HG02798 (cell line): ENCODE results near the gene SH3RF2.
"Not testable (repeated sequence)": the region's sequence is repeated elsewhere in the genome, so short reads cannot be mapped to it uniquely, and the experiment has no call there.

ENCODE experiments used
- ATAC-seq: cut with Tn5 transposase; IDR thresholded peaks from one replicate; pipeline ENCODE4 v1.9.1; 2021; ENCODE audit warnings: mild to moderate bottlenecking; ENCODE audit not compliant: unreplicated experiment, poor library complexity

SH3RF2 gene

GRCh38 chr5:145975361-145976066 lies 39.1 kb downstream of the SH3RF2 start:
- peak; percentile 35 for ATAC-seq

DNA sequence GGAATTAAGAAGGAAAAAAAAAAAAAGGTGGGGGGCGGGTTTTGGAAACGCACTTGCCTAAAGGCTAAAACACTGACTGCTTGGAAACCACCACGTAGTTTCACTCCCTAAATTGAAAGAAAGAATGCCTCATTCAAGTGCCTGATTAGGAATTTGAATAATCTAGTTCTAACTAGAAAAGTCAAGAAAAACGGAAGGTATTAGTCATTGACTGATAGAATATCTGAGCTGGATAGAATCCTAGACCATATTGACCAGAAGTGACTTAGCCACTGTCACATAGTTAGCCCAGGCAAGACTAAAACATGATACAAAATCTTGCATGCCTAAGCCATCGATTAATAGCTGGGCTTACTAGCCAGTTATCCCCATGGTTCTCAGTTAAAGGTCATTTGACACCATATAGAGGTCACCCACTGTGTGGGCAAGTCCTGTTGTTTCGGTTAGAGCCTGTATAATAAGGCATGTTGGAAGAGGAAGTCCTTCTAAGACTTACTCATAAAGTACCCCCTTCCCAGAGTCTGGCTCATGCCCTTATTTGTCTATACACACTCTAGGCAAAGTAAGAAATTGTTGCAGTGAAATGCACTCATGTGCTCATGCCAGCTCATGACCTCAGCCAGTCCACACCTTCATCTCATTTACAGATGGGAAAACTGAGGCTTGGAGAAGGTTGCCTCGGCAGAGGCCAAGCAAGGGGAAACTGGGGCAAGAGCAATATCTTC lies 40.2 kb downstream of the SH3RF2 start:
- peak; percentile 84 for ATAC-seq

GRCh38 chr5:145978171-145978570 lies 41.8 kb downstream of the SH3RF2 start:
- ATAC-seq, result no peak

DNA sequence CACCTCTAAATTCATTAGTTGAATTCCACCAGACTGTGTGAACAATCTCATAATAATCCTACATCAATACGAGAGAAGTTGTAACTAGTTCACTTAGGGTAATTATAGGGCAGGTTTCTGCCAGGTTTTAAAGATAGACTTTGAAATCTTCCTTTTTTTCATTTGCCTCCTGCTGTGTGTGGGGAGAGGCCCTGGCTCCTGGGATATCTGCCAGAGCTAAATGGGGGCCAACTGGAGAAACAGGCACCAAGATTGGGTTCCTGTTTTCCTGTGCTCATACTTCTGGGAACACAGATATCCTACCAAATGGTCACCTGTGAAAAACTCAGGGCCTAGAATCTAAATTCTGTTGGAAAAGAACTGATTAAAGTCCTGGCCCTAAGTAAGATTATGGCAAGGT lies 42.3 kb downstream of the SH3RF2 start:
- ATAC-seq, result no peak

GRCh38 chr5:145979270-145980223 lies 43.2 kb downstream of the SH3RF2 start:
- ATAC-seq, result no peak

DNA sequence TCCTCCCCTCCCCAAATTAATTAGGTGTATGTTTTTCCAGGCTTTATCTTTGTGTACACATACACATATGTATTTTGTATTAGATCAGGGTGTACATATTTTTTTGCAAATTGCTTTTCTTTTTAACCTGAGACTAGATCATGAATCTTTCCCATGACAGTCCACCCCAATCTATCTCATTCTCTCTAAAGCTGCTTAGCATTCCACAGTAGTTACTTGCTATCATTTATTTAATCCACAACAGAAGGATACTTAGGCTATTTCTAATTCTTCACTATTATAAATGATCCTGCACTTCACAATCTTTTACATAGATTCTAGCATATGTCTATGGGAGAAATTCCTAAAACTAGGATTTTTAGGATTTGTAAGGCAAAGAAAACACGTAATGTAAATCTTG lies 43.9 kb downstream of the SH3RF2 start:
- no peak for ATAC-seq

GRCh38 chr5:145980718-145981117 lies 44.3 kb downstream of the SH3RF2 start:
- no peak for ATAC-seq

DNA sequence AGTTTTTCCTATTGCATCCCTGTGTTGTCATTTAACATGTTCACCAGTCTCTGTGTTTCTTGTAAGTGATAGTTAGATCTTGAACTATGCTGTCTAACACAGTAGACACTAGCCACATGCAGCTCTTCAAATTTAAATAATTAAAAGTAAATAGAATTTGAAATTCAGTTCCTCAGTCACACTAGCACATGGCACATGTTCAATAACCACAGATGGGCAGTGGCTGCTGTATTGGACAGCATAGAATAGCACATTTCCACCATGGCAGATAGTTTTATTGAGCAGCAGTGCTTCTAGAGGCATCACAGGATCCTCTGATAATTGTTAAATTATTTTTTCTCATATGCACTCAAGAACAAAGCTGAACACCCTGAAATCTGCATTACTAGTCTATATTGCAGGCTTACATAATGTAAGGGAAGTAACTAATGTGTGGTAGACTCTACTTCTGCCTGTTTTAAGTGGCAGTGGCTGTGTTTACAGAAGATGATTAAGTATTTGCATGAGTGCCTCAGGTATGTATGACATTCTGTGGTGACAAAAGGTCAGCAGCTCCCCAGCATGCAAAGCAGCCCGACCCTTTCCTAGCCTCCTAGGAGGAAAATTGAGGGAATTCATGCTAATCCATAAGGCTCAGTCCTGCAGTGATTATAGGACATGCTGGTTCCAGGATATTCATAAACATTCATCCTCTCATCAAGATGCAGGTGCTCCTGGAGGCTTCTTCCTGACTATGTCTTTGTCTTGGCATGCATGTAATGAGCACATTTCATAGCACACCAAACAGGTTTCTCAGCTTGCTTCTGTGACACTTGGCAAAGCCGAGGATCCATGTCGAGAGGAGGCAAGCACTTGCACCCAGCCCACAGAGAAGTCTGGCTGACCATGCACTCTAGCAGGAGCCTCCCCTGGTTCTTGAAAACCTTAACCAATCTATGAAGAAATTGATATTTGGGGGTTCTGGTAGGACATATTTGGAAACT lies 45.5 kb downstream of the SH3RF2 start:
- no peak for ATAC-seq

- no peak for ATAC-seq
These were observed 46.4 kb downstream of the SH3RF2 start for GRCh38 chr5:145982572-145983318.

DNA sequence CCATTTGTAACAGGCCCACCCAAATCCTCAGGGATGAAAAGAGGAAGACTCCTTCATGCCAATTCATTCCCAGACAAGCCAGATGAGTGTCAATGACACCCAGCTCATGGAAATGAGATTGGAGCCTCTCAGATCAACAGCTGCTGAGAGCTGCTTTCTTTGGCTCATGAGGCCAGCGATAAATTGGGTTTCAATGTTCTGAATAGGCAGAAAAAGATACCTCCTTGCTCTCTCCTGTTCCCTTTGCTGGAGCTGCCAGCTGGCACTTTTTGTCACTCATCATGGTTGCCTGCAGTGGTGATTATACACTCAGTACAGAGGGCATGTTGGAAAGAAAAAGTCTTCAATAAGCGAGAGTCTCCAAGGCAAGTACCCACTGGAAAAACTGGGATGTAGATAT lies 47.1 kb downstream of the SH3RF2 start:
- no peak for ATAC-seq

GRCh38 chr5:145984072-145984471 lies 47.7 kb downstream of the SH3RF2 start:
- no peak for ATAC-seq

GRCh38 chr5:145987856-145988255 lies 51.5 kb downstream of the SH3RF2 start:
- no peak for ATAC-seq

- ATAC-seq, result no peak
These were observed 52.6 kb downstream of the SH3RF2 start for GRCh38 chr5:145988993-145989392.

GRCh38 chr5:145989428-145989827 lies 53.0 kb downstream of the SH3RF2 start:
- ATAC-seq, result no peak

DNA sequence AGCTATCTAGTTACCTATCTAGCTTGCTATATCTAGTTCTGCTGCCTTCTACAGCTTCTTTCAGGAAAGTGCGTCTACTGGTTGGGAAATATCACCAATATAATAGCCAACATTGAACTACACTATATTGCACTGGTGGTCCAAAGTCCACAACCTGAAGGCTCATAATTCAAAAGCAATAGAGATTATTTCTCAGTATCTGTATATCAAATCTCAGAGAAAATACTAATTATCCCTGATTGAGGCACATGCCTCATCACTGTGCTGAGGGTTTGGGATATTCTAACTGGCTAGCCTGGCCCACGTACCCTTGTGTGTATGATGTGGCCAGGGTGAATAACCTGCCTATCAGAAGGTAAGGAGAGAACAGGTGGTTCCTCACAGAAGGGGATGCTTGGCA lies 53.8 kb downstream of the SH3RF2 start:
- no peak for ATAC-seq

GRCh38 chr5:145991044-145991575 lies 54.7 kb downstream of the SH3RF2 start:
- ATAC-seq, result no peak

- not testable (repeated sequence) for ATAC-seq
These were observed 57.2 kb downstream of the SH3RF2 start for GRCh38 chr5:145993538-145993937.

- no peak for ATAC-seq
These were observed 59.8 kb downstream of the SH3RF2 start for GRCh38 chr5:145996135-145996534.

DNA sequence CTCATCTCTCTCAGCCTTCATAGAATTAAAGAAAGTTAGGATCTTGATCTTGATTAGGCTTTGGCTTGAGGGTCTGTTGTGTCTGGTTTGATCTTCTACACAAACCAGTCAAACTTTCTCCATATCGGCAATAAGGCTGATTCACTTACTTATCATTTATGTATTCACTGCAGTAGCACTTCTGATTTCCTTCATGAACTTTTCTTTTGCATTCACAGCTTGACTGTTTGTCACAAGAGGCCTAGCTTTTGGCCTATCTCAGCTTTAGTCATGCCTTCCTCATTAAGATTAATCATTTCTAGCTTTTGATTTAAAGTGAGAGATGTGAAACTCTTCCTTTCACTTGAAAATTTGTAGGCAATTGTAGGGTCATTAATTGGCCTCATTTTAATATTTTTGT lies 62.8 kb downstream of the SH3RF2 start:
- ATAC-seq, result no peak
